HG03442 (cell line): ENCODE results near the gene ZNF836.

Experiments
- ATAC-seq: cut with Tn5 transposase; IDR thresholded peaks from one replicate; pipeline ENCODE4 v1.9.1; 2021; ENCODE audit warnings: mild to moderate bottlenecking, moderate library complexity; ENCODE audit not compliant: unreplicated experiment

ZNF836 gene

GRCh38 chr19:52188822-52189734 is 17.7 kb upstream of the ZNF836 start:
- ATAC-seq: peak; percentile 1

GRCh38 chr19:52187407-52187806 is 16.0 kb upstream of the ZNF836 start:
- ATAC-seq: no peak

GRCh38 chr19:52176574-52176973 is 5.2 kb upstream of the ZNF836 start:
- ATAC-seq: no peak

GRCh38 chr19:52172347-52172746 is 926 bp upstream of the ZNF836 start:
- no peak for ATAC-seq

- no peak for ATAC-seq
Measured at GRCh38 chr19:52170863-52171320, 529 bp downstream of the ZNF836 start.

- ATAC-seq: no peak
Measured at GRCh38 chr19:52170304-52170703, 1.1 kb downstream of the ZNF836 start.

- ATAC-seq: no peak
Measured at GRCh38 chr19:52155596-52156359, 15.6 kb downstream of the ZNF836 start.

GRCh38 chr19:52148256-52148655 is 23.2 kb downstream of the ZNF836 start:
- no peak for ATAC-seq

- ATAC-seq: no peak
Measured at GRCh38 chr19:52142001-52142595, 29.3 kb downstream of the ZNF836 start.

GRCh38 chr19:52141203-52141602 is 30.2 kb downstream of the ZNF836 start:
- ATAC-seq: no peak

- ATAC-seq: peak; percentile 89
Measured at GRCh38 chr19:52140032-52140710, 31.2 kb downstream of the ZNF836 start.

GRCh38 chr19:52139252-52140031 is 32.0 kb downstream of the ZNF836 start, which contains the start of gene ZNF616:
ZNF616 (minus strand) TSS chr19:52139938; CDS start chr19:52130512, 9,426 bp downstream.
- ATAC-seq: peak; percentile 60

- no peak for ATAC-seq
Measured at GRCh38 chr19:52138983-52139251, 32.5 kb downstream of the ZNF836 start.

GRCh38 chr19:52138278-52138982 is 33.0 kb downstream of the ZNF836 start:
- ATAC-seq: no peak

- no peak for ATAC-seq
Measured at GRCh38 chr19:52120286-52120685, 51.1 kb downstream of the ZNF836 start.

- ATAC-seq: no peak
Measured at GRCh38 chr19:52115526-52116053, 55.8 kb downstream of the ZNF836 start.

- no peak for ATAC-seq
Measured at GRCh38 chr19:52114691-52115090, 56.7 kb downstream of the ZNF836 start.

GRCh38 chr19:52112624-52113023 is 58.8 kb downstream of the ZNF836 start:
- no peak for ATAC-seq

GRCh38 chr19:52110780-52111179 is 60.6 kb downstream of the ZNF836 start:
- no peak for ATAC-seq
